B cell (primary cell): ENCODE measurements around the gene SGTA. TPM values are rescaled to one million over a fixed set of nuclear protein-coding genes. Genes with fewer than 3 reads are reported as not detected.

Source experiments
- ATAC-seq: fragments of 200-7000 bp; cut with Tn5 transposase; one replicate; pipeline ENCODE4 v1.10.0; 2021; ENCODE audit warnings: low read depth, mild to moderate bottlenecking, moderate number of reproducible peaks, moderate library complexity
- CTCF ChIA-PET: fragments of 350-600 bp; sonication (Branson Sonifier 250); formaldehyde crosslinking; loops from one replicate; lab custom pipeline; 2021; ENCODE audit warnings: antibody characterized with exemption, inconsistent platforms; lab: Charles Lee
- POLR2A ChIA-PET: fragments of 350-600 bp; sonication (Branson Sonifier 250); formaldehyde crosslinking; loops from one replicate; lab custom pipeline; 2021; ENCODE audit warnings: antibody characterized with exemption; lab: Charles Lee
- DNase-seq: peaks from one replicate; pipeline ENCODE4 v3.0.0; 2013
- H2AFZ ChIP-seq: 2 replicates; pipeline ENCODE4 v1.6.1; 2012; ENCODE audit warnings: mild to moderate bottlenecking, low read depth, low read length; ENCODE audit not compliant: insufficient read depth, poor library complexity, severe bottlenecking
- H3K27ac ChIP-seq, 2 donors: 1 replicate in 1 of 2; 2 replicates in 1 of 2; pipeline ENCODE4 v1.5.1; 2012 to 2013; ENCODE audit warnings: low read length in 2 of 2, mild to moderate bottlenecking in 2 of 2, moderate library complexity in 1 of 2
- H3K27me3 ChIP-seq, 4 experiments: fragments of 200-600 bp in 1 of 4; sonication (generic) in 1 of 4; replicated peaks in 1 of 4; 1 replicate in 2 of 4; 2 replicates in 2 of 4; pipeline versions ENCODE4 v1.6.1 to v1.7.0; 2013 to 2016; ENCODE audit warnings: low read length in 3 of 4, mild to moderate bottlenecking in 2 of 4, mixed read lengths in 1 of 4, moderate library complexity in 1 of 4; ENCODE audit not compliant: insufficient read depth in 4 of 4, control insufficient read depth in 3 of 4; ENCODE audit errors: control extremely low read depth in 1 of 4
- H3K36me3 ChIP-seq, 2 experiments: replicated peaks in 1 of 2; 1 replicate in 1 of 2; 2 replicates in 1 of 2; pipeline versions ENCODE4 v1.6.1 to v1.7.1; 2013; ENCODE audit warnings: low read length in 1 of 2; ENCODE audit not compliant: insufficient read depth in 2 of 2, control insufficient read depth in 1 of 2; ENCODE audit errors: control extremely low read depth in 1 of 2, extremely low read depth in 1 of 2
- H3K4me1 ChIP-seq, 2 donors: fragments of 200-600 bp in 1 of 2; sonication (generic) in 1 of 2; 1 replicate in 1 of 2; 2 replicates in 1 of 2; pipeline versions ENCODE4 v1.5.1 to v1.6.1; 2013 to 2017; ENCODE audit warnings: low read length in 2 of 2; ENCODE audit not compliant: control insufficient read depth in 2 of 2, insufficient read depth in 2 of 2
- H3K4me2 ChIP-seq: replicated peaks from 2 replicates; pipeline ENCODE3; 2012; ENCODE audit warnings: mild to moderate bottlenecking, low read depth, low read length; ENCODE audit not compliant: poor library complexity, severe bottlenecking
- H3K4me3 ChIP-seq, 5 experiments: fragments of 200-600 bp in 1 of 5; sonication (generic) in 1 of 5; 1 replicate in 3 of 5; 2 replicates in 2 of 5; pipeline versions ENCODE4 v1.5.1 to v1.7.0; 2011 to 2016; ENCODE audit warnings: low read length in 4 of 5, mild to moderate bottlenecking in 4 of 5, low read depth in 2 of 5, control low read depth in 1 of 5, moderate library complexity in 1 of 5; ENCODE audit not compliant: insufficient read depth in 1 of 5; ENCODE audit errors: control extremely low read depth in 1 of 5, extremely low read depth in 1 of 5
- H3K79me2 ChIP-seq: fragments of 200-600 bp; sonication (generic); one replicate; pipeline ENCODE4 v1.6.0; 2016; ENCODE audit warnings: low read length; ENCODE audit not compliant: control insufficient read depth, insufficient read depth
- H3K9ac ChIP-seq: fragments of 200-600 bp; sonication (generic); 2 replicates; pipeline ENCODE4 v1.6.1; 2017; ENCODE audit warnings: mild to moderate bottlenecking, low read length, moderate library complexity
- H3K9me3 ChIP-seq, 3 donors: one replicate each; pipeline versions ENCODE4 v1.6.1 to v1.7.1; 2013; ENCODE audit warnings: low read length in 2 of 3; ENCODE audit not compliant: control insufficient read depth in 2 of 3, insufficient read depth in 1 of 3; ENCODE audit errors: control extremely low read depth in 1 of 3
- H4K20me1 ChIP-seq: 2 replicates; pipeline ENCODE4 v1.6.0; 2012; ENCODE audit warnings: mild to moderate bottlenecking, low read length; ENCODE audit not compliant: insufficient read depth, control insufficient read depth, poor library complexity, severe bottlenecking
- H3K27ac Mint-ChIP-seq: one replicate; pipeline ENCODE4 v1.8.0; 2021; ENCODE audit warnings: mixed read lengths
- H3K27me3 Mint-ChIP-seq: one replicate; pipeline ENCODE4 v1.8.0; 2021; ENCODE audit warnings: mixed read lengths
- H3K4me1 Mint-ChIP-seq: one replicate; pipeline ENCODE4 v1.8.0; 2021; ENCODE audit warnings: mixed read lengths
- H3K4me3 Mint-ChIP-seq: one replicate; pipeline ENCODE4 v1.8.0; 2021; ENCODE audit warnings: mixed read lengths
- H3K9me3 Mint-ChIP-seq: one replicate; pipeline ENCODE4 v1.8.0; 2022; ENCODE audit warnings: mixed read lengths; ENCODE audit not compliant: insufficient read depth
- EZH2 ChIP-seq: IDR thresholded peaks from 2 replicates; pipeline ENCODE4 v1.6.1; 2012; ENCODE audit warnings: borderline replicate concordance, low read depth, mild to moderate bottlenecking, moderate library complexity, low read length; ENCODE audit not compliant: insufficient read depth, poor library complexity, severe bottlenecking
- WGBS: methylation state at CpG from one replicate; pipeline ENCODE4 v1.1.5; 2013; ENCODE audit warnings: missing lambda C conversion rate; ENCODE audit not compliant: insufficient coverage; 5-methylcytosine and 5-hydroxymethylcytosine counted together
- intact Hi-C: fragments of 100-400 bp; cut with micrococcal nuclease; formaldehyde crosslinking; loops from one replicate; pipeline ENCODE4 v1.10.0; 2022
- polyA plus RNA-seq: library from polyadenylated mRNA; depleted of rRNA; stranded (reverse); fragments of >200 nt; gene quantifications from 2 replicates; pipeline ENCODE4 v1.2.3, GENCODE V29; 2012
- total RNA-seq, 2 donors: library from RNA; stranded (reverse); fragments of 120-200 nt in 1 of 2; gene quantifications; 1 replicate in 1 of 2; 2 replicates in 1 of 2; pipeline versions ENCODE4 v1.2.3 to v1.2.4, GENCODE V29; 2013 to 2022
- TF ChIP-seq, protein P1 (sequence below): fragments of 200-600 bp; IDR thresholded peaks from one replicate; pipeline ENCODE4 v1.8.0; 2022; ENCODE audit warnings: antibody characterized with exemption, mild to moderate bottlenecking

The SGTA gene
- total and polyA plus RNA-seq, 2 donors (not counting 1 experiment from before 2014, with no cell fraction given) = 36.6 to 42.0 TPM

GRCh38 chr19:2759965-2760364 is 23.1 kb downstream of the SGTA start:
- intact Hi-C loops = no loop called here
- Histone ChIP-seq H3K9me3 (no peaks in the 10 kb centered on the region), H3K36me3 (peaks cover 3 to 55% of the 10 kb centered on the region in 2 experiments), H3K4me2 (no peak overlapping the region), H3K4me3 (no peak overlapping the region), H3K27ac (no peak overlapping the region), H4K20me1 (no peaks in the 10 kb centered on the region), H3K9ac (no peak overlapping the region), H3K4me1 (no peaks in the 10 kb centered on the region), H3K79me2 (no peaks in the 10 kb centered on the region), H2AFZ (no peak overlapping the region), H3K27me3 (no peaks in the 10 kb centered on the region)
- Mint-ChIP-seq H3K4me3 (no peak overlapping the region), H3K27me3 (no peaks in the 10 kb centered on the region), H3K9me3 (no peaks in the 10 kb centered on the region), H3K27ac (no peak overlapping the region), H3K4me1 (no peaks in the 10 kb centered on the region)
- ChIA-PET CTCF (interaction anchor here (1.9 kb wide), 1 partner anchor 111 kb away, joined by 7 read pairs; no protein-coding TSS in a partner anchor), POLR2A (interaction anchor here (0.6 kb wide), 1 partner anchor 41 kb away, joined by 3 read pairs; no protein-coding TSS in a partner anchor)
- DNase-seq = no peak
- no peak for ATAC-seq
- TF ChIP-seq EZH2 = no peak
- TF ChIP-seq, protein P1, sequence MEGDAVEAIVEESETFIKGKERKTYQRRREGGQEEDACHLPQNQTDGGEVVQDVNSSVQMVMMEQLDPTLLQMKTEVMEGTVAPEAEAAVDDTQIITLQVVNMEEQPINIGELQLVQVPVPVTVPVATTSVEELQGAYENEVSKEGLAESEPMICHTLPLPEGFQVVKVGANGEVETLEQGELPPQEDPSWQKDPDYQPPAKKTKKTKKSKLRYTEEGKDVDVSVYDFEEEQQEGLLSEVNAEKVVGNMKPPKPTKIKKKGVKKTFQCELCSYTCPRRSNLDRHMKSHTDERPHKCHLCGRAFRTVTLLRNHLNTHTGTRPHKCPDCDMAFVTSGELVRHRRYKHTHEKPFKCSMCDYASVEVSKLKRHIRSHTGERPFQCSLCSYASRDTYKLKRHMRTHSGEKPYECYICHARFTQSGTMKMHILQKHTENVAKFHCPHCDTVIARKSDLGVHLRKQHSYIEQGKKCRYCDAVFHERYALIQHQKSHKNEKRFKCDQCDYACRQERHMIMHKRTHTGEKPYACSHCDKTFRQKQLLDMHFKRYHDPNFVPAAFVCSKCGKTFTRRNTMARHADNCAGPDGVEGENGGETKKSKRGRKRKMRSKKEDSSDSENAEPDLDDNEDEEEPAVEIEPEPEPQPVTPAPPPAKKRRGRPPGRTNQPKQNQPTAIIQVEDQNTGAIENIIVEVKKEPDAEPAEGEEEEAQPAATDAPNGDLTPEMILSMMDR = no peak
- 98% methylated on average over 7 of the region's 7 CpGs for WGBS

- intact Hi-C loops = no loop called here
- 81% methylated on average over 9 of the region's 17 CpGs for WGBS
- Mint-ChIP-seq H3K4me3 (no peak overlapping the region), H3K27me3 (no peaks in the 10 kb centered on the region), H3K4me1 (no peaks in the 10 kb centered on the region), H3K9me3 (no peaks in the 10 kb centered on the region), H3K27ac (no peak overlapping the region)
- Histone ChIP-seq H3K27ac (no peak overlapping the region), H3K79me2 (no peaks in the 10 kb centered on the region), H3K9ac (no peak overlapping the region), H3K27me3 (no peaks in the 10 kb centered on the region), H2AFZ (no peak overlapping the region), H3K4me2 (no peak overlapping the region), H3K9me3 (no peaks in the 10 kb centered on the region), H3K4me1 (no peaks in the 10 kb centered on the region), H3K4me3 (no peak overlapping the region), H4K20me1 (no peaks in the 10 kb centered on the region), H3K36me3 (peaks cover 3 to 50% of the 10 kb centered on the region in 2 experiments)
- TF ChIP-seq, protein P1 = no peak
- TF ChIP-seq EZH2 = no peak
- DNase-seq (no peak), ATAC-seq (no peak)
- CTCF ChIA-PET = interaction anchor here (1.9 kb wide), 1 partner anchor 111 kb away, joined by 7 read pairs; no protein-coding TSS in a partner anchor
- POLR2A ChIA-PET = interaction anchor here (0.6 kb wide), 1 partner anchor 42 kb away, joined by 3 read pairs; no protein-coding TSS in a partner anchor
Observed at GRCh38 chr19:2759362-2759761, 23.7 kb downstream of the SGTA start.
